OCI-LY1 (cell line): Measurements from ENCODE around the gene TMCC1.

Experiments used
- H2AFZ ChIP-seq: fragments of 200-600 bp; sonication (generic), shearing (Covaris generic); 2 replicates; pipeline ENCODE4 v1.6.0; 2014; ENCODE audit warnings: antibody characterized with exemption, mild to moderate bottlenecking, low read length
- H3F3A ChIP-seq: fragments of 200-600 bp; sonication (generic), shearing (Covaris generic); 2 replicates; pipeline ENCODE4 v1.6.0; 2014; ENCODE audit warnings: mild to moderate bottlenecking, antibody characterized with exemption, low read length, moderate library complexity; ENCODE audit not compliant: insufficient read depth
- H3K27ac ChIP-seq: fragments of 200-600 bp; sonication (generic); 2 replicates; pipeline ENCODE4 v1.5.1; 2014; ENCODE audit warnings: low read length, mixed run types, mild to moderate bottlenecking, low read depth; ENCODE audit not compliant: poor library complexity, severe bottlenecking
- H3K27me3 ChIP-seq: fragments of 200-600 bp; sonication (generic); 2 replicates; pipeline ENCODE4 v1.6.0; 2014; ENCODE audit warnings: antibody characterized with exemption, mild to moderate bottlenecking, low read length, moderate library complexity; ENCODE audit not compliant: insufficient read depth
- H3K36me3 ChIP-seq: fragments of 200-600 bp; sonication (generic); 2 replicates; pipeline ENCODE4 v1.6.1; 2014; ENCODE audit warnings: mild to moderate bottlenecking, antibody characterized with exemption, low read length, moderate library complexity, mixed read lengths; ENCODE audit not compliant: insufficient read depth
- H3K4me1 ChIP-seq: fragments of 200-600 bp; sonication (generic); 2 replicates; pipeline ENCODE4 v1.5.1; 2014; ENCODE audit warnings: mild to moderate bottlenecking, low read length, moderate library complexity; ENCODE audit not compliant: insufficient read depth, severe bottlenecking
- H3K4me2 ChIP-seq: fragments of 200-600 bp; sonication (generic), shearing (Covaris generic); 2 replicates; pipeline ENCODE4 v1.6.1; 2014; ENCODE audit warnings: low read length
- H3K4me3 ChIP-seq: fragments of 200-600 bp; sonication (generic); 2 replicates; pipeline ENCODE4 v1.5.1; 2014; ENCODE audit warnings: low read length, low read depth, mild to moderate bottlenecking, mixed read lengths; ENCODE audit not compliant: poor library complexity, severe bottlenecking
- H3K79me2 ChIP-seq: fragments of 200-600 bp; shearing (Covaris generic); 2 replicates; pipeline ENCODE4 v1.6.1; 2016; ENCODE audit warnings: mixed run types, low read length, mixed read lengths; ENCODE audit not compliant: insufficient read depth
- H3K9ac ChIP-seq: fragments of 200-600 bp; sonication (generic), shearing (Covaris generic); 2 replicates; pipeline ENCODE4 v1.6.1; 2014; ENCODE audit warnings: mild to moderate bottlenecking, low read length, mixed read lengths
- H3K9me2 ChIP-seq: fragments of 200-600 bp; sonication (generic), shearing (Covaris generic); 2 replicates; pipeline ENCODE4 v1.6.1; 2014; ENCODE audit warnings: low read depth, mild to moderate bottlenecking, low read length, mixed read lengths
- H3K9me3 ChIP-seq: fragments of 200-600 bp; shearing (Covaris generic); 2 replicates; pipeline ENCODE4 v1.6.1; 2014; ENCODE audit warnings: low read length, mixed read lengths
- H4K20me1 ChIP-seq: fragments of 200-600 bp; sonication (generic), shearing (Covaris generic); 2 replicates; pipeline ENCODE4 v1.6.0; 2016; ENCODE audit warnings: mild to moderate bottlenecking, low read length; ENCODE audit not compliant: insufficient read depth
- CTCF ChIP-seq: fragments of 200-600 bp; sonication (generic), shearing (Covaris generic); IDR thresholded peaks from 2 replicates; pipeline ENCODE4 v1.5.1; 2017; ENCODE audit warnings: mild to moderate bottlenecking, antibody characterized with exemption, low read length, moderate library complexity, mixed read lengths
- EZH2 ChIP-seq: fragments of 200-600 bp; sonication (generic), shearing (Covaris generic); IDR thresholded peaks from 2 replicates; pipeline ENCODE4 v1.8.0; 2017; ENCODE audit warnings: borderline replicate concordance, mixed run types, mild to moderate bottlenecking, antibody characterized with exemption, low read length, moderate library complexity, mixed read lengths

Gene TMCC1

GRCh38 chr3:129688271-129688895 lies 205.1 kb downstream of the TMCC1 start:
- no peak overlapping the region for H2AFZ ChIP-seq
- H3K9ac ChIP-seq: no peak overlapping the region
- H3K4me1 ChIP-seq: peaks cover 10% of the 10 kb centered on the region
- no peaks in the 10 kb centered on the region for H3K27me3 ChIP-seq
- no peak overlapping the region for H3K27ac ChIP-seq
- H3K4me2 ChIP-seq: no peak overlapping the region
- H4K20me1 ChIP-seq: no peaks in the 10 kb centered on the region
- H3K9me3 ChIP-seq: no peaks in the 10 kb centered on the region
- H3K36me3 ChIP-seq: no peaks in the 10 kb centered on the region
- 0 out of 2 replicates have a peak, but pooled peaks cover 4% of the 10 kb centered on the region for H3K79me2 ChIP-seq
- no peak overlapping the region for H3K4me3 ChIP-seq
- no peaks in the 10 kb centered on the region for H3K9me2 ChIP-seq
- TF ChIP-seq CTCF (no peak), EZH2 (no peak)
- H3F3A ChIP-seq: no peaks in the 10 kb centered on the region

DNA sequence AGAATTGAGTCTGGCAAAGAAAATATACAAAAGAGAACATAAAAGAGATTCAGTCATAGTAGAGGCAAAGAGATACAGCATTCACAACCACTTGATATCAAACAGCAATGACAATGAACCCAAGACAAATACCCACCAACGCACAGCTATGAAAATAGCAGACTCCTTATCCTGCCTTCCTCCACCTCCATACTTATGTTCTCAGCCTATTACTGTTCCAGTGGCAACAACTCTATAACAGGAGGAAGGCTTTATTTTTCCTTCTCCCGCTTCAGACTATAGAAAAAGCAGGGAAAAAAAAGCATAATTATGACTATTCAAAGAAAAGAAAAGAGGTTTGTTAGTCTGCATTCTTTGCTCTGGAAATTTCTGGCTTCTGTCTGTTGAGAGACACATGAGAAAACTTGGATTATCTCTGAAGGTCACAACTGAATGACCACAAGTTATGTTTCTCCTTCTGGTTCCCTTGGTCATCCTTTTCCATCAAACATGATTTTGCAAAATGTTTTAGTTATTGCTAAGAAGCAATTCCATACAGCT lies 205.9 kb downstream of the TMCC1 start:
- Histone ChIP-seq H3K36me3 (no peaks in the 10 kb centered on the region), H3K9ac (no peak overlapping the region), H4K20me1 (no peaks in the 10 kb centered on the region), H3F3A (no peaks in the 10 kb centered on the region), H3K79me2 (0 out of 2 replicates have a peak, but pooled peaks cover 4% of the 10 kb centered on the region), H3K27me3 (no peaks in the 10 kb centered on the region), H3K9me2 (no peaks in the 10 kb centered on the region), H3K4me2 (no peak overlapping the region), H3K4me1 (peaks cover 10% of the 10 kb centered on the region), H3K9me3 (no peaks in the 10 kb centered on the region), H2AFZ (no peak overlapping the region), H3K4me3 (no peak overlapping the region), H3K27ac (no peak overlapping the region)
- no peak for TF ChIP-seq EZH2
- TF ChIP-seq CTCF: no peak

DNA sequence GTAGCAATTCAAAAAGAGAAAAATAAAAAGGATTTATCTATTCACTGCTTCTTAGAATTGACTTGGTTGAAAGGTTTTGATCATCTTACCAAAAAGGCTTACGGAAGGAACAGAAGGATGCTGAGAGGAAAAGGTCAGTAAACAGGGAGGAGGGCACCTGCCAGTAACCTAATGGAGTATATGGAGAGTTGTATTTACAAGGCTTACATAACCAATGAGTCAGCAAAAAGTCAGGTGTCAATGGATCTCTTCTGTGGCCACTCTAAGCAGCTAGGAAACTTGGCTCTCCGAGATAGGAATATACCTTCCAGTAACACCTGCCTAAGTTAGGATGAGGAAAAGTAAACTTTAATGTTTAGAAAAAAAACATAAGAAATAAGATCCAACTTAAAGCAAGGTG lies 206.6 kb downstream of the TMCC1 start:
- peaks cover 10% of the 10 kb centered on the region for H3K4me1 ChIP-seq
- H3F3A ChIP-seq: no peaks in the 10 kb centered on the region
- H3K27me3 ChIP-seq: no peaks in the 10 kb centered on the region
- TF ChIP-seq EZH2 (no peak), CTCF (no peak)
- no peaks in the 10 kb centered on the region for H3K9me2 ChIP-seq
- no peaks in the 10 kb centered on the region for H3K9me3 ChIP-seq
- no peak overlapping the region for H2AFZ ChIP-seq
- H3K4me2 ChIP-seq: no peak overlapping the region
- no peak overlapping the region for H3K9ac ChIP-seq
- H3K4me3 ChIP-seq: no peak overlapping the region
- 0 out of 2 replicates have a peak, but pooled peaks cover 4% of the 10 kb centered on the region for H3K79me2 ChIP-seq
- no peaks in the 10 kb centered on the region for H3K36me3 ChIP-seq
- no peak overlapping the region for H3K27ac ChIP-seq
- no peaks in the 10 kb centered on the region for H4K20me1 ChIP-seq
